C4-2B (cell line): ENCODE data around the gene SLMAP.

Experiments used
- H3K27ac ChIP-seq: fragments of 450-650 bp; 2 replicates; pipeline ENCODE4 v1.5.1; 2017
- ZFX ChIP-seq: fragments of 450-650 bp; IDR thresholded peaks from 2 replicates; pipeline ENCODE4 v1.6.1; 2017
- TF ChIP-seq, protein P1 (sequence below): fragments of 450-650 bp; conservative IDR thresholded peaks from 2 replicates; pipeline ENCODE4 v1.5.1; 2017; ENCODE audit warnings: mild to moderate bottlenecking

Gene SLMAP

DNA sequence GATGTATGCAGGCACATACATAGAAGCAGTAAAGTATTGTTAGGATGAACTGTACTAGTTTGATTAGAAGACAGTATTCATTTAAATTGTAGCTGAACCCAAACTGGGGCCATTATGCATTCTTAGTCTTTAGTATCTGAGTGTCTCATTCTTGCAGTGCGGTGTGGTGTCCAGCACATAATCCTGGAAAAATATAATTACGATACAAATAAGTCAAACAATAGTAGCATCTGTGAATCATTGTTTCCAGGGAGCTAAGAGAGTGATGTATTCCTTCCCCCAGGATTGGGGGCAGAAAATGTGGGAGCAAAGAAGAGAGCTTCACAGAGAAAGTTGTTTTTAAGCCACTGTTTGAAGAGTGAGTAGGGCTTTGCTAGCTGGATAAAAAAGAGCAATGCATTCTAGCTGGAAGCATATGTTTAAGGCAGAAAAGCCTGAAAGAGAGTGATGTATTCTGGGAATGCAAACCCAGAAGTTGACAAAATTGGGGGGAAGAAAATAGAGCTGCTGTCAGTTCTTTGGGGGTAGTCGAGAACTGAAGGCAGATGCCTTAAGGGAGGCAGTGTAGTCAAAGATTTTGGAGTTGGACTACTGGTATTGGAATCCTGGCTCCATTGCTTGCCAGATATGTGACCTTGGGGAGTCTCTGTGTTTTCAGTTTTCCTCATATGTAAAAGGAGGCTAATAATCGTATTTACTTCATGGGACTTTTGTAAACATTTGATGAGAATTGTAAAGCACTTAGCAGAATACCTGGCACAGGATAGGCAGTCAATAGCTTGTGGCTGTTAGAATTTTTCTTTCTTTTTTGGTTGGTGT is 14.1 kb downstream of the SLMAP start:
- TF ChIP-seq, protein P1, sequence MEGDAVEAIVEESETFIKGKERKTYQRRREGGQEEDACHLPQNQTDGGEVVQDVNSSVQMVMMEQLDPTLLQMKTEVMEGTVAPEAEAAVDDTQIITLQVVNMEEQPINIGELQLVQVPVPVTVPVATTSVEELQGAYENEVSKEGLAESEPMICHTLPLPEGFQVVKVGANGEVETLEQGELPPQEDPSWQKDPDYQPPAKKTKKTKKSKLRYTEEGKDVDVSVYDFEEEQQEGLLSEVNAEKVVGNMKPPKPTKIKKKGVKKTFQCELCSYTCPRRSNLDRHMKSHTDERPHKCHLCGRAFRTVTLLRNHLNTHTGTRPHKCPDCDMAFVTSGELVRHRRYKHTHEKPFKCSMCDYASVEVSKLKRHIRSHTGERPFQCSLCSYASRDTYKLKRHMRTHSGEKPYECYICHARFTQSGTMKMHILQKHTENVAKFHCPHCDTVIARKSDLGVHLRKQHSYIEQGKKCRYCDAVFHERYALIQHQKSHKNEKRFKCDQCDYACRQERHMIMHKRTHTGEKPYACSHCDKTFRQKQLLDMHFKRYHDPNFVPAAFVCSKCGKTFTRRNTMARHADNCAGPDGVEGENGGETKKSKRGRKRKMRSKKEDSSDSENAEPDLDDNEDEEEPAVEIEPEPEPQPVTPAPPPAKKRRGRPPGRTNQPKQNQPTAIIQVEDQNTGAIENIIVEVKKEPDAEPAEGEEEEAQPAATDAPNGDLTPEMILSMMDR = no peak
- TF ChIP-seq ZFX = no peak
- H3K27ac ChIP-seq = no peak overlapping the region

DNA sequence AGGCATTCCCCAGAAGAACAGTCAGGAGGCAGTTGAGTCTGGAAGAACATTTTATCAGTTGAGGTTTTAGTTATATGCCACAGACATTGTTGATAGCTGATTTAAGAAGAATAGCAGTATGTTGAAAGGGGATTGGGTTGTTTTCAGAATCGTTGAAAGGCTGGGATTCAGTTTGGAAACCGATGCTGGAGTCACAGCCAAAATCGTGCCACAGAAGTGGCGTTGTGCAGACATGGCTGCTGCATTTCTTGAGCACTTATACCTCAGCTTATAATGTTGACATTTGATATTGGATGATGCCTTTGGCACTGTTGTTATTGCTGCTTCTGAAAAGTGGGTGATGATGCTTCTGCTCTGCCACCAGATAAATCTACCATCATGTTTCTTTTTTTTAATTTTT is 16.1 kb downstream of the SLMAP start:
- TF ChIP-seq, protein P1 = no peak
- no peak overlapping the region for H3K27ac ChIP-seq

DNA sequence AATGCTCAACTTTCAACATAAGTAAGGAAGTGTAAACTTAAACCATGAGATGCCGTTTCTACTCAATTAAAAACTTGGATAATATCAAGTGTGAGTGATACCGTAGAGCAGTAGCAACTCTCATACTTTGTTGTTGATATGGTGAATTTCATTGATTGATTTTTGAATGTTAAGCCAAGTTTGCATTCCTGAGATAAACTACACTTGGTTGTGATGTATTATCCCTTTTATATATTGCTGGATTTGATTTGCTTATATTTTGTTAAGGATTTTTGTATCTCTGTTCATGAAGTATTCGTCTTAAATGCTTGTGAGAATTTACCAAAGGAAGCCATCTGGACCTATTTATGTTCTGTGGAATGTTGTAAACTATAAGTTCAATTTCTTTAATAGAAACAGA is 21.7 kb downstream of the SLMAP start:
- H3K27ac ChIP-seq = no peak overlapping the region
- TF ChIP-seq, protein P1 = no peak
- no peak for TF ChIP-seq ZFX

DNA sequence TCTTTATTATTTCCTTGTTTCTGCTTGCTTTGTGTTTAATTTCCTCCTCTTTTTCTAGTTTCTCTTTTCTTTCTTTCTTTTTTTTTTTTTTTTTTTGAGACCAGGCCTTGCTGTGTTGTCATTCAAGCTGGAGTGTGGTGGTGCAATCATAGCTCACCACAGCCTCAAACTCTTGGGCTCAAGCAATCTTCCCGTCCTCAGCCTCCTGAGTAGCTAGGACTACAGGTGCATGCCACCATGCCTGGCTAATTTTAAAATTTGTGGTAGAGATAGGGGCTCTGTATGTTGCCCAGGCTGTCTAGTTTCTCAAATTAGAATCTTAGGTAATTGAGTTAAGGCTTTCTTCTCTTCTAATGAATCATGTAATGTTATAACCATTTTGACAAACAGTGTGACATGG is 22.4 kb downstream of the SLMAP start:
- TF ChIP-seq ZFX = no peak
- TF ChIP-seq, protein P1 = no peak
- no peak overlapping the region for H3K27ac ChIP-seq

DNA sequence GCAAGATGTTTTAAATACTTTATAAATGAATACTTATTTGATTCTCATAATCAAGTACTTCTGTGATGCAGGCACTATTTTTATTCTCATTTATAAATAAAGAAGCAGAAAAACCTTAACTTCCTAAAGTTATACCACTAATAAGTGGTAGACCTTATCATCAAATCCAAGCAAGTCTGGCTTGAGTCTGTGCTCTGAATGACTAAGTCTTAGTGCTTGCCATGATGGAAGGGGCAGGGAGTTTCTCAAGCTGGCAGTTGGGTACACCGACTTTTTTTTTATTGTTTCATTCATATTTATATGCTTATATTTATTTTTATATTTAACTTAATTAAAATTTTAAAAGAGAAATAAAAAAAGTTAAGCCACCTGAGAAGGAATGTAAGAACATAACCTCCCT is 23.6 kb downstream of the SLMAP start:
- TF ChIP-seq, protein P1 = no peak
- TF ChIP-seq ZFX = no peak
- no peak overlapping the region for H3K27ac ChIP-seq

DNA sequence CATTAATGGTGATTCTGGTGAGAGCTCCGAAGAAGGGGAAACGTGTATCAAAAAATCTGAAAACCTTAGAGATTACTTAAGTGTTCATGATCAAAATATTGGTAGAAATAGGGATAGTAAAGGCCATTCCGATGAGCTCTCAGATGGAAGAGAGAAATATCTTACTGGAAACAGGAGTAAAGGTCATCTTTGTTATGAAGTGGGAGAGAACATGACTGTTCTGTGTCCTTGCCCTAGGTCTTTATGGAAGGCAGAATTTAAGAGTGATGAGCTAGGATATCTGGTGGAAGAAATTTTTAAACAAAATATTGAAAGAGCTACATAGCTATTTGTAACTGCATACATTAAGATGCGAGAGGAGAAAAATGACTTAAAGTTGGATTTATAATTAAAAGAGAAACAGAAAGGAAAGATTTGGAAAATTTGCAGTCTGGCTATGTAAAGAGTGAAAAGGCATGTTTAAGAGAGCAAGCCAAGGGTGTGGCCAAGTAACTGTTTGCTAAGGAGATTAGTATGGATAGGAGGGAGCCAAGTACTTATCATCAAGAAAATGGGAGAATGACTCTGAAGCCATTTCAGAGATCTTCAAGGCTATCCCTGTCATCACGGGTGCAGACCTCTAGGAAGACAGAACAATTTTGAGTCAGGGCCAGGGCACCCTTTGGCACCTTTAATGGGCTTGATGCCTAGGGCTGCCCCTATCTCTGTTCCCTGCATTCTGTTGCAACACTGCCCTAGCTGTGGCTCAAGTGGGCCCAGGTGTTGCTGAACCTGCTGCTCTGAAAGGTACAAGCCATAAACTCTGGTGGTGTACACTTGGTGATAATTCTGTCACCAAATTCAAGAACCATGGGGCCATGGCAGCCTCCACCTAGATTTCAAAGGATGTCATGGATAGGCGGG is 27.3 kb downstream of the SLMAP start:
- TF ChIP-seq ZFX = no peak
- TF ChIP-seq, protein P1 = no peak
- H3K27ac ChIP-seq = no peak overlapping the region

DNA sequence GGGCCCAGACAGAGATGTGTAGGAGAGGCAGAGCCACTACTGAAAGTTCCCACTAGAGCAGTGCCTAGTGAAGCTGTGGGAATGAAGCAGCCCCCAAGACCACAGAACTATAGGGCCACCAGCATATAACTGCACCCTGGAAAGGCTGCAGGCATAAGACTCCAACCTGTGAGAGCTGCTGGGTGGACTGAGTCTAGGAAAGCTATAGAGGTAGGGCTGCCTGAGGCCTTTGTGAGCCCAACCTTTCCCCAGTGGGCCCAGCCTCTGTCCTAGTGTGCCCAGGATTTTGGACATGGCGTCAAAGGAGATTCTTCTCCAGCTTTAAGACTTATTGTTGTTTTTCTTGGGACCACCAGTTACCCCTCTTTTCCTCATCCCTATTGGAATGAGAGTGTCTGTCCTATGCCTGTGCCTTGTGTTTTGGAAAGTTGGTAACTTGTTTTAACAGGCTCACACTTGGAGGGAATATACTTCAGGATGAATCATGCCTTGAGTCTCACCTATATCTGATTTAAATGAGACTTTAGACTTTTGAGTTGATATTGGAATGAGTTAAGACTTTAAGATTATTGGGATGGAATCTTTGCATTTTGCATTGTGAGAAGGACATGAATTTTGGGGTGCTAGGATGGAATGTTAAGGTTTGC is 28.1 kb downstream of the SLMAP start:
- no peak overlapping the region for H3K27ac ChIP-seq
- TF ChIP-seq, protein P1 = no peak
- TF ChIP-seq ZFX = no peak
